RWPE1 (cell line): Measurements from ENCODE around the gene TRIM61.
"Not testable (repeated sequence)": the region's sequence is repeated elsewhere in the genome, so short reads cannot be mapped to it uniquely, and the experiment has no call there.

Experiments used
- CTCF ChIA-PET: fragments of 350-600 bp; sonication (Branson Sonifier 250); formaldehyde crosslinking; extraction: SDS; loops from one replicate; lab custom pipeline; 2021; lab: Yijun Ruan, JAX
- POLR2A ChIA-PET: fragments of 400-600 bp; formaldehyde crosslinking; extraction: SDS; loops from one replicate; lab custom pipeline; 2020; ENCODE audit warnings: antibody characterized with exemption; ENCODE audit not compliant: low non-redundant PET; lab: Yijun Ruan, JAX
- DNase-seq: peaks from one replicate; pipeline ENCODE4 v3.0.0; 2012; ENCODE audit warnings: low spot score
- H3K27ac ChIP-seq: fragments of 450-650 bp; 2 replicates; pipeline ENCODE4 v1.5.1; 2017
- TF ChIP-seq, protein P1 (sequence below): fragments of 450-650 bp; conservative IDR thresholded peaks from 2 replicates; pipeline ENCODE4 v1.5.1; 2017; ENCODE audit warnings: low read depth, mild to moderate bottlenecking

Gene TRIM61

DNA sequence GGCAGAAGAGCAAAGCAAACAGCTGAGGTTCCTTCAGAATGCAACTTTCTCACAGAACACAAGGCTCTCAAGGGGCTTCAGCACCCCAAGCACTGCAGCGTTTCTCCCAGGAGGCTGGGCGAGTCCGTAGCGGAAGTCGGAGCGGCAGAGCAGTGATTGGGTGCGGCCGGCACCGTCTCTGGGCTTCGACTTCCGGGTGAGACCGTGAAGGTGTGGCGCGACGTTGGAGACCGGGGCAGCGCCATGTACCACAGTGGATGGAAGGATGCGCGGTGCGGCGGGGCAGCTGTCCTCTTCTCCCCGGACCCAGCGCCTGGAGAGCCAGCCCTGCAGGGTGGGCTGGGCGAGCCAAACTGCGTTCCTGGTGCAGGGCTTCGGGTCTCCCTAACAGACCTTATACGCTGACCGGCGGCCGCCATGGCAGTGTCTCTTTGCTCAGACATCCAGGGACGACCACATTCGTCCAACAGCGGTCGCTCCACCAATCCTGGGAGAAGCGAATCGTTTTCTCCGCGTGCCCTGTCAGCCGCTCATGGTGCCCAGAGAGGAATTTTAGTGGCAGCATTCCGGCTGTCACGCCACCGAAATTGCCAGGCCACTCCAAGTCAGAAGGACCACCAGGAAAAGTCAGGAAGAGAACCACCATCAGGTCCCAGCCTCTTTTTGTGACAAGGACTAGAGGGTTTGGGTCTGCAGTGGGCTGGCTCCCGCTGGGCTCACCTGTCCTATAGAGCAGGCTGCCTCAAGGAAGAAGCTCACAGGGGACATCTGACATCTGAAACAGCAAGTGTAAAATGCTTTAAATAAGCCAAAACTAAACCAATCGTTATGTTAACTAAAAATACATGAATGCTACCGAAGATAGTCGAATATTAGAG lies 20.5 kb downstream of the TRIM61 start:
- DNase-seq, result peak; percentile 87
- POLR2A ChIA-PET, result interaction anchor here (0.6 to 1.0 kb wide), 2 partner anchors 115 to 198 kb away, joined by 3 to 4 read pairs; no protein-coding TSS in a partner anchor
- CTCF ChIA-PET, result interaction anchor here (0.6 to 0.7 kb wide), 2 partner anchors 46 to 68 kb away, joined by 3 read pairs; no protein-coding TSS in a partner anchor
- peak overlapping the region; percentile 34 for H3K27ac ChIP-seq
- TF ChIP-seq, protein P1, sequence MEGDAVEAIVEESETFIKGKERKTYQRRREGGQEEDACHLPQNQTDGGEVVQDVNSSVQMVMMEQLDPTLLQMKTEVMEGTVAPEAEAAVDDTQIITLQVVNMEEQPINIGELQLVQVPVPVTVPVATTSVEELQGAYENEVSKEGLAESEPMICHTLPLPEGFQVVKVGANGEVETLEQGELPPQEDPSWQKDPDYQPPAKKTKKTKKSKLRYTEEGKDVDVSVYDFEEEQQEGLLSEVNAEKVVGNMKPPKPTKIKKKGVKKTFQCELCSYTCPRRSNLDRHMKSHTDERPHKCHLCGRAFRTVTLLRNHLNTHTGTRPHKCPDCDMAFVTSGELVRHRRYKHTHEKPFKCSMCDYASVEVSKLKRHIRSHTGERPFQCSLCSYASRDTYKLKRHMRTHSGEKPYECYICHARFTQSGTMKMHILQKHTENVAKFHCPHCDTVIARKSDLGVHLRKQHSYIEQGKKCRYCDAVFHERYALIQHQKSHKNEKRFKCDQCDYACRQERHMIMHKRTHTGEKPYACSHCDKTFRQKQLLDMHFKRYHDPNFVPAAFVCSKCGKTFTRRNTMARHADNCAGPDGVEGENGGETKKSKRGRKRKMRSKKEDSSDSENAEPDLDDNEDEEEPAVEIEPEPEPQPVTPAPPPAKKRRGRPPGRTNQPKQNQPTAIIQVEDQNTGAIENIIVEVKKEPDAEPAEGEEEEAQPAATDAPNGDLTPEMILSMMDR, result no peak

DNA sequence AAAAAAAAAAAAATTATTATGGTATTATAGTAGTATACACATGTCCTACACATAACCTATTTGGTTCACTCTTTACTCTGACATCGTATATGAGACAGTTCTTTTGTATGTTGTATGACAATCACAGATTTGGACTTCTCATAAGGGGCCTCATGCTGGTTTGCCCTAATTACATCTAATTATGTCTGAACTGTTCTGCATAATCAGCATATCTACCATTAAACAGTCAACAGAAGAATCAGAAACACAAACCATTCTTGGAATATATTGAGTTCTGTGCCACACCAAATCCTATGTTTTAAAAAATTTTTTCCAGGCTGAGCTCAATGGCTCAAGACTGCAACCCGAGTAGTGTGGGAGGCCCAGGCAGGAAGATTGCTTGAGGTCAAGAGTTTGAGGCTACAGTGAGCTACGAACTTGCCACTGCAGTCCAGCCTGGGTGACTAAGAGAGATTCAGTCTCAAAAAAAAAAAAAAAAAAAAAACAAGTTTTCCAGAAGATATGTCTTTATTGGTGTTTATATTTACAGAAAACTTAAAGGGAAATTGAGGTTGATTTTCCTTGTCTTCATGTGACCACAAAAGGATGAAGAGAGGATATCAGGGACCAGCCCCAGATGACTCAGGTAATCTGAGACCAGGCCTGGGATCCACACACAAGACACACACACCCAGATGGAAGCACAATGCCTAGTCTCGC lies 22.2 kb downstream of the TRIM61 start:
- no peak for DNase-seq
- H3K27ac ChIP-seq, result no peak overlapping the region
- CTCF ChIA-PET, result no interaction called here
- TF ChIP-seq, protein P1, result no peak
- POLR2A ChIA-PET, result no interaction called here

DNA sequence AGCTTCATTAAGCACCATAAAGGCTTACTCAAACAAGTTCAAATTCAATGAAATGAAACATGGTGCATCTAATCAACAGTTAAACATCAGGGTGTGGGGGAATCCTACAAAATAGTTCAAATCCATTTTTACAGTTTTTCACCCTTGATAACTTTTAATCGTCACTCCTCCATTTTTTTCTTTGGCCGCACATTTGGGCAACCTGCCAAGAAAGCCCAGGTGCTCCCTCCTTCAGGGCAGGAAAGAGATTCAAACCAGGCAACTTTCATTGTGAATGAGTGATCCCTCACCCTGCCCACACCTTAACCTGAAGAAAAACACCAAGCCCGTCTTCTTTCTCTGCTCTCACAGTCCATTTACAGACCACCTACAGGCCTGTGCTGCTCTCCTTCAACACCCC lies 24.9 kb downstream of the TRIM61 start:
- H3K27ac ChIP-seq, result no peak overlapping the region
- no peak for DNase-seq
- CTCF ChIA-PET, result interaction anchor here (0.6 kb wide), 1 partner anchor 377 kb away, joined by 3 read pairs; no protein-coding TSS in a partner anchor

DNA sequence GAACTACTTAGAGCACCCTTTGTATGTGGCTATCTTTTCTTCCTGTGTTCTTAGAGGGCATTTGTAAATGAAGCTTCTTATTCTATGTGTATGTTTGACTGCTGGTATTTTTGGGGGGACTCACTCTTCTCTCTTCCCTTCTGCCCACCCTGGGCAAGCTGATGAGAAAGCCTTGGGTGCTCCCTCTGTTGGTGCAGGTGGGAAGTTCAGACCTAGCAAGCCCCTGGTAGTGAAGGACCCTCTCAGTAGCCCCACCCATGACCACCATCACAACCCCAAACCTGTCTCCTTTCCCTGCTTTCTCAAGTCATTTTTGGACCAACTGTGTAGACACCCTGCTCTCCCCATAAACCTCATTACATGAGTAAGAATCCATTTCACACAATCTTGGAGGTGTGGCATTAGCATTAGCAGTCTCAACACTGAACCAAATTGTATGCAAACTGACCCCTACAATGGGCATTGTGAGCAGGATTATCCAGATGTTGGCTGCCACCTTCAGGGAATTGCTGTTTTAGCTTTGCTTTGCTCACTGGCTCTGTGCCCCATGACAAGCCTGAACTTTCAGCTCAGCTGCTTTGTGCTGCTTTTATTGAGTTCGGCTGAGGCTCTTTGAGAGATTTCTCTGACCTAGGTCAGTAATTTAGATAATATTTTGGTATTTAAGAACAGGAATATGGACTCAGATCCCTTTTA lies 27.9 kb downstream of the TRIM61 start:
- ChIA-PET CTCF (interaction anchor here (1.3 kb wide), 1 partner anchor 11 kb away, joined by 3 read pairs; no protein-coding TSS in a partner anchor), POLR2A (no interaction called here)
- H3K27ac ChIP-seq, result no peak overlapping the region
- TF ChIP-seq, protein P1, result no peak
- no peak for DNase-seq

More for the DNA sequence above, 24.9 kb downstream of the TRIM61 start:
- POLR2A ChIA-PET, result no interaction called here
- TF ChIP-seq, protein P1, result no peak

DNA sequence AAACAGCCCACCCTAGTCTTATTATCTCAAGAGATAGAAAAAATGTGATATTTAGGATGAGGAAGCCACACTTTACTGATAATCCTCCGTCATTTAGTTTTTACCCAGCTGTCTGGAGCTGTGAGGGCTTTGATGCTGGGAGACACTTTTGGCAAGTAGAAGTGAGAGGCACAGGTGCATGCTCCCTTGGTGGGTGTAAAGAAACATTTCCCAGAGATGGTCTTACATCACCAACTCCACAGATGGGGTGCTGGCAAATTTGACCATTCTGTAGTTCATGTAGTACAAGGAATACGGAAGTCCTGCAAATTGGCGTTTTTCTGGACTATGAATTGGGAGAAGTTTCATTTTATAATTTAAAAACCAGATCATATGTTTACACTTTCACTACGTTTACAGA lies 28.5 kb downstream of the TRIM61 start:
- H3K27ac ChIP-seq, result no peak overlapping the region
- ChIA-PET POLR2A (no interaction called here), CTCF (interaction anchor here (1.3 kb wide), 1 partner anchor 11 kb away, joined by 3 read pairs; no protein-coding TSS in a partner anchor)
- TF ChIP-seq, protein P1, result no peak
- no peak for DNase-seq

DNA sequence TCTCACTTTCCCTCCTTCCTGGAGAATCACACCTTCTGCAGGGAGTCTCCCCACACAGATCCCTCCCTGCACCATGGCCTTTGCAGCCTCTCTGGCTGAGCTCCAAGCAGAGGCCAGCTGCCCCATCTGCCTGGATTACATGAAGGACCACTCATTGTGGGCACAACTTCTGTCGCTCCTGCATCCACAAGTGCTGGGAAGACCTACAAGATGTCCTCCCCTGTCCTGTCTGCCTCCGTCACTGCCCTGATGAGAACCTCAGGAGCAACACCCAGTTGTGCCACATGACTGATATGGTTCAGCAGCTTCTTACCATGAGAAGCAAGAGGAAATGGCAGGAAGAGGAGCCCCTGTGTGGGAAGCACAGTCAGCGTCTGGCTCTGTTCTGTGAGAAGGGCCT lies 29.5 kb downstream of the TRIM61 start:
- DNase-seq, CTCF ChIA-PET, POLR2A ChIA-PET: not testable (repeated sequence)

More for the DNA sequence above, 29.5 kb downstream of the TRIM61 start:
- not testable (repeated sequence) for H3K27ac ChIP-seq
